Measurements from ENCODE around the gene RHOBTB1.
"Not testable (repeated sequence)": the region's sequence is repeated elsewhere in the genome, so short reads cannot be mapped to it uniquely, and the experiment has no call there.

RHOBTB1 gene

DNA sequence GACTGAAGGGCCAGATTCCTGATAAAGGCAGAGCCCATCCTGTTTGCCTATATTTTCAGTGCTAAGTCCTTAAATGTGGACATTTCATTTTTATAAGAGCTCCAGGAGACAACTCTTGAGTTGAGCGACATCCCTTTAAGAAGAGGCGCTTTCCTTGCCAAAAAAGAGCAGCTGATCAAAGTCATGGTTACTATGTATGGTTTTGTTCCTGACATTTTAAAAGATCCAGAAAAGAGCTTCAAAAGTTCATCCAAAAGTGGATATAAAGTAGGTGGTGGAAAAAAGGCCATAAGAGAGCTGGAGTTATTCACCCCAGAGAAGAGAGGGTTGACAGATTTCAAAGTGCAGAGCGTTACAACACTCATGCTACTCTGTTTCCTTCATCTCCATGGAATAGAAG lies 36.7 kb downstream of the RHOBTB1 start:
- DNase-seq (ENCODE audit: low read depth in 1 of 2, low spot score in 1 of 2): no peak

GRCh38 chr10:60906825-60907224 lies 37.2 kb downstream of the RHOBTB1 start:
- DNase-seq (ENCODE audit: low read depth in 1 of 2, low spot score in 1 of 2): not testable (repeated sequence)

DNA sequence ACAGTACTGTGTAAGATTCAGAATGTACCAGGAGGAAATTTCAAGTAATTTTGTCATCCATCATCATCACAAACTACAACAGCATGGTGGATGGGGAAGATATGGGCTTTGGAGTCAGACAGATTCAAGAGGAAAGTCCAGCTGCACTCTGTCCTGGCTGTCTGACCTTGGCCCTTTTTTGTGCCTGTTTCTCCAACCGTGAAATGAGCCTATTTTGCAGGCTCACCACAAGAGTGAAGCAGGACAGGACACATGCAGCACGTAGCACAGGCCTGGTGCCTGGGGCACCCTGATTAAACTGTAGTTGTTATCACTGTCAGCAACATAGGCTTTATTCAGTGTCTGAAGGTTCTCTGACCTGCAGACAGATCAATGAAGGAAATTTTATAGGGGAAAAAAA lies 37.6 kb downstream of the RHOBTB1 start:
- no peak for DNase-seq (ENCODE audit: low read depth in 1 of 2, low spot score in 1 of 2)

- DNase-seq (ENCODE audit: low read depth in 1 of 2, low spot score in 1 of 2): no peak
Measured at GRCh38 chr10:60905580-60905979, 38.4 kb downstream of the RHOBTB1 start.

GRCh38 chr10:60903096-60903495 lies 40.9 kb downstream of the RHOBTB1 start:
- no peak for DNase-seq (ENCODE audit: low read depth in 1 of 2, low spot score in 1 of 2)

- DNase-seq (ENCODE audit: low read depth in 1 of 2, low spot score in 1 of 2): no peak
Measured at GRCh38 chr10:60901561-60902235, 42.3 kb downstream of the RHOBTB1 start.

DNA sequence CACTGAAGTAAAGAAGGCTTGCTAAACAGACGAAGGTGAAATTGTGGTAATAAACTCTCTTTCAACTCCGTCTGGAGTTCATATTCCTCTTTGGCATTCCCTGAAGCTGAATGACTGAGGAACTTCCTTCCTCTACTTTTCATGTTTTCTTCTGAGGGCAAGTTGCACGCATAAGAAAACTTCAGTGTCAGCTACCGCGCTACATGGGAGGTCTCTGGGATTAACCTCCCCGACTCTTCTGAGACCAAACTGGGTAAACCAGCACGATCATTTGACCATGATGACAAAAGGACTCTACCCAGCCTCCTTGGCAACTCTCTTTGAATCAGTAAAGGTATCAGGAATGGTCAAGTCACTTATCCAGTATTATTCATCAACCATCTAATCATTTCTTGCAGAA lies 44.7 kb downstream of the RHOBTB1 start:
- DNase-seq (ENCODE audit: low read depth in 1 of 2, low spot score in 1 of 2): no peak

- DNase-seq (ENCODE audit: low read depth in 1 of 2, low spot score in 1 of 2): no peak
Measured at GRCh38 chr10:60898321-60898720, 45.7 kb downstream of the RHOBTB1 start.

DNA sequence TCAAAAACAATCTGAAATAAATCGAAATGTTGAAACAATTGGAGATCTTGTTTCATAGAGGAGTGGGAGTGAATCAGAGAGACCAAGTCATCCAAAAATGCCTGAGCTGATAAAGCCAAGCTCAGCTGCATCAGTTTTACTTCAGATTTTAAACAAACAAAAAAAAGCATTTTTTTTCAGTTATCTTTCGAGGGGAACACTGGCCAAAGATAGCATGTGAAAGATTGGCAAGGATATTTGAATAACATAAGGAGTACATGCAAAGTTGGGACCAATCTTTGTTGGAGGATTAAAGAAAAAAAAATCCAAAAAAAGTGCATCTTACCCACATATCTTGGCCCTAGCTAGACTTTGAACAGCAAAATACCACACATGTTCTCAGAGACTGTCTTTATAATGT lies 47.2 kb downstream of the RHOBTB1 start:
- no peak for DNase-seq (ENCODE audit: low read depth in 1 of 2, low spot score in 1 of 2)

DNA sequence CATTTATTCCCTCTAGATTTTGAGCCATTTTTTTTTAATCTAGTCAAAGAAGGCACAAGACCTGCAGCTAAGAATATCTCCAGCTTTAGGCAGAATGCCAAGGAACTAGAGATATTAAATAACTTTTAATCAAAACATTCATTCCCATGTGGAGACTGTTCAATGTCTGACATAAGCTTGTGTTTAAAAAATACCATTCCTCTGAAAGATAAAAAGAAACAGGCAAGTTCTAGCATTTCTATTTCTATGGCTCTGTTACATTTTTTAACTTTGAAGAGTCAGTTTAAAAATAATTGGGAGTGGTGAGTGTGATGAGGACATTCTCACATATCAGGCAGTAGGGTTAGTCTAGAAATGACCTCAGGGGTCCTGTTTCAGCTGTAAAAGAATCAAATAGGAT lies 48.0 kb downstream of the RHOBTB1 start:
- DNase-seq (ENCODE audit: low read depth in 1 of 2, low spot score in 1 of 2): no peak

- no peak for DNase-seq (ENCODE audit: low read depth in 1 of 2, low spot score in 1 of 2)
Measured at GRCh38 chr10:60894786-60895185, 49.2 kb downstream of the RHOBTB1 start.

GRCh38 chr10:60893231-60893630 lies 50.8 kb downstream of the RHOBTB1 start:
- no peak for DNase-seq (ENCODE audit: low read depth in 1 of 2, low spot score in 1 of 2)

DNA sequence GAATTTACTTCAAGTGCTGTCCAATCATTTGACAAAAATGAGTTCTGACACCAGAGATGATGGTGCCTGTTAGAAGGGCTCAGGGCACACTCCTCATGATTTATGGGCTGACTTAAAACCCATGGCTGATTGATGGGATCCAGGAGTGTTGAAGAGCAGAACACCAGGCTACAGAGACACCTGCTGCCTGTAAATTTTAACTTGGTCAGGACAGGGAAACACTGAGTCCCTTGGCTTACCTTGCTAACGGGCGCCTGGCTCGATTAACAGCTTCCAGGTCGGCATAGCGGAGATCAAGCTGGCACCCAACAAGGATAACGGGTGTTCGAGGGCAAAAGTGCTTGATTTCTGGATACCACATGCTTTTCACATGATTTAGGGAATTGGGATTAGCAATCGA lies 51.4 kb downstream of the RHOBTB1 start:
- DNase-seq (ENCODE audit: low read depth in 1 of 2, low spot score in 1 of 2): no peak

DNA sequence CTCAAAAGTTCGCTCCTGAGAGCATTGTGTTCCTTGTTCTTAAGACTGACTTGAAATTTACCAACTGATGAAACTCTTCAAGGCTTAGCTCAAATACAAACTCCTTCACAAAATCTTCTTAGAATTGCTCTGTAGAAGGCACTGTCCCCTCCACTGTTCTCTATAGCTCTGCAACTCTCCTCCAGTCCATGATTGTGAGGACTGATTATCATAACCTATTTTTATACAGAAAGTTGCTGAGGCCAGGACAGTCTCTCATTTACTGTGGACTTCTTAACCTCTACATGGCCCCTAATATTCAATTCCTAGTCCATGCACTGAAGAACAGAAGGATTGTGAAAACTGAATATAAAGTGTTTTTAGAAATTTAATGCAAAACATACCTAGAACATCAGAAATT lies 53.2 kb downstream of the RHOBTB1 start:
- DNase-seq (ENCODE audit: low read depth in 1 of 2, low spot score in 1 of 2): no peak

- no peak for DNase-seq (ENCODE audit: low read depth in 1 of 2, low spot score in 1 of 2)
Measured at GRCh38 chr10:60883187-60883586, 60.8 kb downstream of the RHOBTB1 start.

DNA sequence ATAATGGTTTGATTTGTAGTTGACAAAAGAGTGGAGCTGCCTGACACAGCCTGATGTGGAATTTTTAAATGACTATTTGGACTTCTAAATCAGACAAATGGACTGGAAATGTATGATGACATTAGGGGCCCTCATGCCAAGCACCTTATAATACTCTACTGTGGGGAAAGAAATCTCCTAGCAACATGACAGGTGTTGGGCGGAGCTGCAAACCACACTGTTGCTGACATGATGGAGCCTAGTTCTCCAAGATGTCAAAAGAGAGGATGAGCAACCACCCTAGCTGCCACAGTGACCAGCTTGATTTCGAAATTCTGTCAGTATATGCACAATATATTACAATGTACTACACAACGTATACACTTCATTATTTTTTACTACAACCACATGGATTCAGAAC lies 65.8 kb downstream of the RHOBTB1 start:
- DNase-seq (ENCODE audit: low read depth in 1 of 2, low spot score in 1 of 2): no peak

GRCh38 chr10:60877777-60878120 lies 66.2 kb downstream of the RHOBTB1 start:
- no peak for DNase-seq (ENCODE audit: low read depth in 1 of 2, low spot score in 1 of 2)

DNA sequence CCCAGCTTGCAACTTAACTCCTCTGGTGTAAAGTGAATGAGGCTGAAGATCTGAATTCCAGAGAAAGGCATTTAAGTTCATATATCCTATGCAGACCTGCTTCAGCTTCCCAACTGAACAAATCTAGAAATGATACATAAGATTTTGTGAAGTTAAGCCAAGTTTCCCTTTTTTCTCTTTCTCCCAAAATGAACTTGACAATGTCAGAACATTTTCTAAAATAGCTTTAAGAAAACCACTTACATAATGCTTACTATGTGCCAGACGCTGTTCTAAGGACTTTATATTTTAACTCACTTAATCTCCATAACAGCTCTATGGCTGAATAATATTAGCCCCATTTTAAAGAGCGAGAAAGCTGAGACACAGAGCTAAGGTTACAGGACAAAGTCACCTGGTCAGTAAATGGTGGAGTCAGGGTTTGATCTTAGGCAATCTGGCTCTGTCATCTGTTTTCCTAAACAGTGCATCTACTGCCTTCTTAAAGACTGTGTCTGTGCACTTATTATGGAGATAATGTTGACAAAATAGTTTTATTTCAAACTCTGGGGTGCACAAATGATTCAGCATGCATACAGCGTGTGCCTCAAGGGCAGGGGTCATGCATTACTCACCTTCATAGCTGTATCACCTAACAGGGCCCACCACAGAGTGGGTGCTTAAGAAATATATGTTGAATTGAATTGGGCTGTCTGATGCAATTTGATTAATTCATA lies 66.8 kb downstream of the RHOBTB1 start:
- DNase-seq (ENCODE audit: low read depth in 1 of 2, low spot score in 1 of 2): no peak

DNA sequence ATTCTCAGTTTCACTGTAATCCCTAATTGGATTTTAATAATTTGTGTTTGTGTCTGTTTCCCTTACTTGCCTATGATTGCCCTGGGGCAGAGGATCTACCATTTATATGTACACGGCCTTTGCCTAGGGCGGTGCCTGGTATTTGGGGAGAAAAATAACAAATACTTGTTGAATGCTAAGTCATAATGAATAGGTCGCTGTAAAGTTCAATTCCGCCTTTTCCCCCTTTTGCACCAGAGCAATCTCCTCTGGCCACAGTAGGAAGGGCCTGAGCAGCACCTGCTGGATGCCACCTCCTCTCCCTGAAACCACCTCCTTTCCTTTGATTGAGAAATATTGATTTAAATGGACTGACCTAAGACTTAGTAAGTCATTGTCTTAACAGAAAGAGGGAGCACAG lies 70.2 kb downstream of the RHOBTB1 start:
- no peak for DNase-seq (ENCODE audit: low read depth in 1 of 2, low spot score in 1 of 2)

DNA sequence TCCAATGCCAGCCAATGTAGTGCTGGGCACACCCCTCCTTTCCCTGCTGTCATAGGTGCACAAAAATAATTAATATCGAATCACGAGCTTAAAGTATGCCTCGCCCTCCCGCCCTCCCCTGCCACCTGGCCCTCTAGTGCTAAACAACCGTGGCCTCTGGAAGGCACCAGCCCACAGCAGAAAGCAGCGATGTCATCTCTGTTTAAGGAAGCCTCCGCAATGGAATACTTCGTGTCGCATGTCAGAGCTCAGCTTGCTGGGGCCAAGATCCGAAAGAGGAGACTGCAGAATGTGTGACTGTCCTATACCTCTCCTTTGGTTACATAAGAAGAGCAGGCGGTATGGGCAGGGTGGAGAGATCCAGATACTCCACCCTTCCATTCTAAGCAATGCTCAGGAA lies 71.5 kb downstream of the RHOBTB1 start:
- DNase-seq (ENCODE audit: low read depth in 1 of 2, low spot score in 1 of 2): no peak

DNA sequence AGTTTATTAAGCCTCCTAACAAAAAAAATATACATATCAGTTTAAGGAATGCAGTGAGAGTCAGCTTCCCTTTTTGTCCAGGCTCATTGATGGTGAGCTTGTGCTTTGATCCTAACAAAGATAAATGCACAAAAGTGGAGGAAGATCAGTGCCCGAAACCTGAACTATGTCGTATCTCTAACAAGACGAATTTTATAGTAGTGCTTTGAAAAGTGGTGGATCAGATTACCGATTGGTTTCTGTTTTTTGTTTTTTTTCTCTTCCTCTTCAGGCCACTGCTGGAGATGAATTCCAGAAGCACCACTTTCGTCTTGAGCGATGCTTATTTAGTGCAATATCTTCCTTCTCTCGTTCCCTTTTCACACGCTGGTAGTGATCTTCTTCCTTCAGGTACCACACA lies 72.8 kb downstream of the RHOBTB1 start:
- DNase-seq (ENCODE audit: low read depth in 1 of 2, low spot score in 1 of 2): no peak

DNA sequence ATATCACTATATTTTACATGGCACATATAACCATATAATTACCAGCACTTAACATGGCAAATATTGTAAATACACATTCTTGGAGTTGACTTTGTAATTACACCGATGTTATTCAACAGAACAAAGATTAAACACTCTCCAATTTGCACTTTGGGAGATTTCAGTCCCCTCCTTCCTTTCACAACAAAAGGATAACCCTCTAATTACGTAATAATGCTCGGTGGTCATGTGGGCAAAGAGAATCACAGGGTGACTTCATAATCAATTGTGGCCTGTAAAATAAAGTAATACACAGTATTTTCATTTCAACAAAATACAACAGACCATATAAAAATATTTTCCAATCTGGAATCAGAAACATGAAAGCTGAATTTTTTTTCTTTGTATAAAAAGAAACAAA lies 73.2 kb downstream of the RHOBTB1 start:
- no peak for DNase-seq (ENCODE audit: low read depth in 1 of 2, low spot score in 1 of 2)

- DNase-seq (ENCODE audit: low read depth in 1 of 2, low spot score in 1 of 2): no peak
Measured at GRCh38 chr10:60870416-60870728, 73.6 kb downstream of the RHOBTB1 start.
